NCI-H187 (cell line): ENCODE results near the gene ABHD2.
"Not testable (repeated sequence)": the region's sequence is repeated elsewhere in the genome, so short reads cannot be mapped to it uniquely, and the experiment has no call there.

Source experiments
- DNase-seq, 2 experiments: peaks; one replicate each; lab custom pipeline; 2025; lab: John Stamatoyannopoulos, UW

Gene ABHD2

DNA sequence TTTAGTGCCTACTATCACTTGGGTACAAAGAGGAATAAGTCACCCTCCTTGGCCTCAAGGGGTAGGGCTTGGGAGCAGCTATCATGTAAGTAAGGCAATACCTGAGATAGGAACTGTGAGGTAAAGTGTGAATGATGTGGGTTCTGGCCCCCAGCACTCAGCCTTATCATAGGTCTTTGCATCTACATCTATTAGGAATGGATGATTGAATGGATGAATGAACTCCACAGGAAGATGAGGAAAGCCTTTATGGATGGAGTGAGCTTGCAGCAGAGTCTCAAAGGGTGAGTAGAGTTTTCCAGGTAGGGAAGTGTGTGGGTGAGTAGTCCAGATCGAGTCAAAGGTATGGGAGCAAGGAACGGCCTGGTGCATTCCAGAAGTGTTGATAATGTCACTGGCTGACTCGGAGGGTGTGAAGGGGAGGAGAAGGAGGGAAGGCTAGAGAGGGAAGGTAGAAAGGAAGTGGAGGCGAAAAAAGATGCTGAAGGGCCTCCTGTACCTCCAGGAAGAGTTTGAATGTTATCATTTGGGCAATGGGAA lies 13.1 kb upstream of the ABHD2 start:
- no peak for DNase-seq

DNA sequence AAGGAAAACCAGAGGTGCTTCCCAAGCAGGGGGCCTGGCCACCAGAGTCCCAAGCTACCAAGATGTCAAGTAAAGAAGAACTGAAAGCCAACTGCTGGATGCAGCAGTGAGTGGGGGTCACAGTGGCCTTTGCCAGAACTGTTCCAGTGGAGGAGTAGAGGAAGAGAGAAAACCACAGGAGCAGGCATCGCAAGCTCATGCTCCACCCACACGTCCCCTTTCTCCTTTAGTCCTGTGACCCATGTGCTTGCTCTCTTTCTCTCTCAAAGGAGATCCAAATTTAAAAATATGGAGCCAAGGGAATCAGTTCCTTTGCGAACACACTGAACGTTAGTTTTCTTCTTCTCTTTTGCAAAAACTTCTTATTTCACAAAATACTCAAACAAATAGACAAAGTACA lies 12.4 kb upstream of the ABHD2 start:
- DNase-seq = no peak

DNA sequence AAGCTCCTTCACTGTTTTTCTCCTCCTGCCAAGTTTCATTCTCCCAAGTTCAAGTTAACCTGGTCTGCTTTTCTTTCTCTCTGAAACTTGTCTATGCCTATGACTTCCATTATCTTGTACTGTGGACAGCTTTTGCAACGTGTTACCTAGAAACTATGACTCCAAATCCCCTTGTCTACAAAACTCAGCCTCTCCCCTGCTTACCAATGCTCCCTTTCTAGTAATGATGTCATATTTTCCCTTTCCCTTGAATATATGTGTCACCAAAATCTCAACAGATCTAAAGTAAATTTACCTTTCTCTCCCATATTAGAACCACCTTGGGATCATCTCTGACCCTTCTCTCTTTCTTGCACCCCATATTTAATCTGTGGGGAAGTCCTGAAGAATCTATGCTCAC lies 10.5 kb upstream of the ABHD2 start:
- DNase-seq = no peak

DNA sequence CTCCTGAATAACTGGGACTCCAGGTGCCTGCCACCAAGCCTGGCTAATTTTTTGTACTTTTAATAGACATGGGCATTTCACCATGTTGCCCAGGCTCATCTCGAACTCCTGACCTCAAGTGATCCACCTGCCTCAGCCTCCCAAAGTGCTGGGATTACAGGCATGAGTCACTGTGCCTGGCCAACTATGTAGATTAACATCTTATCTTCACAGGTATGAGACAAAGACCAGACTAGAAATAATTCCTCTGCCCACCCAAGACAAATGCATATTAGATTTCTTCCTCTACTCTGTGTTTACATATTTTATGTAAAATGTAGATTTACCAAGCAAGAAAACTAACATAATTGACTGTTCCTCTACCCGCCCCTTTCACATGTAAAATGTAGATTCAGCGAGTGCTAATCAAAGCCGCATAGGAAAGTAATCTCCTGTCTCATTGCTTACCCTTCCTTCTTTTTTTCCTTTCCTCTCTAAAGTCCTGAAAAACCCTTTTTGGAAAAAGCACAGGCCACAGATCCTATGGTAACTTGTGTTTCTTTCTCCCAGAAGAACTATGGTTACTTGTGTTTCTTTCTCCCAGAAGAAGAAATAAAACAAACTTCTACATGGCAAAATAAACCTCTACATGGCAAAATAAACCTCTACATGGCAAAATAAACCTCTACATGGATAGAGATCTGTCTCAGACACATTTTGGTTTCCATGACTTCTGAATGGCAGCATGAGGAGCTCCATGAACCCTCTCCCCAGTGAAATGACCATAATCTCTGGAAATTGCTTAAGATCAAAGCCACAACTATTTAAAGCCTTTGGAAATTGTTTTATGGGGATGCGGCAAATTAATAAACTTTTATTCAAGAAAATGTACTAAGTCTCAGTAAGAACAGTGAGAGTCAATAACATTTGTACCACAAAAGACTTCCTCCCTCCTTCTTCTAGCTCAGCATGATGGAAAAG lies 9.1 kb upstream of the ABHD2 start:
- no peak for DNase-seq

DNA sequence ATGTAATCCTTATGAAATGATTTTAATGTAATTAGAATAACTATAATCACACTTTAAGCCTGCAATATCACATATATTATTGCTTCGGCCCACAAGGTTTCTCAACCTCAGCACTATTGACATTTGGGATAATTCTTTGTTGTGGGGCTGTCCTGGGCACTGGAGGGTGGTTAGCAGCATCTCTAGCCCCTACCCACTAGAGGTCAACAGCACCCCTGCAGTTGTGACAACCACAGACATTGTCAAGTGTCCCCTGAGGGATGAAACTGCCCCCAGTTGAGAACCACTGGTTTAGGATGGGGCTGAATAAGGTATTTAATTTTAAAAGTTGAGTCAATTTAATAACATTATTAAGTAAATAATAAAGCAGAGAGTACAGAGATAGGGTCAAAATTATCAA lies 6.4 kb upstream of the ABHD2 start:
- DNase-seq = no peak

DNA sequence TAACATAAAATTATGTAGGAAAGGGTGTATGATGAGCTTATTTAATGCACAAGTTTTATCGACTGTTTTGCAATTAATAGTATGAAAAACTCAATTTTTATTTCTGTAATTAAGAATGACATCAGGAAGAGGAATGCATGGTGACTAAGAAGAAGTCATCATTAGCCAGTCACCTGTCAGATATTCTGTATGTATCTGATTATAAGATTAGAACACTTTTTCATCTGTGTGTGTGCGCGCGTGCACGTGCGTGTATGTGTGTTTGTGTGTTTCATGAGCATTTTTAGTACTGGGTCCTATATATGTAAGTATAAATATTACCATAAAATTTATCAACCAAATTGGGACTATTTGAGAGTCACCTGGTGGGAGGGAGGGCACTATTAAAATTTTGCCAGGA lies 5.0 kb upstream of the ABHD2 start:
- no peak for DNase-seq

GRCh38 chr15:89085289-89085926 lies 2.8 kb upstream of the ABHD2 start:
- DNase-seq = no peak

GRCh38 chr15:89085933-89086332 lies 2.3 kb upstream of the ABHD2 start:
- not testable (repeated sequence) for DNase-seq

DNA sequence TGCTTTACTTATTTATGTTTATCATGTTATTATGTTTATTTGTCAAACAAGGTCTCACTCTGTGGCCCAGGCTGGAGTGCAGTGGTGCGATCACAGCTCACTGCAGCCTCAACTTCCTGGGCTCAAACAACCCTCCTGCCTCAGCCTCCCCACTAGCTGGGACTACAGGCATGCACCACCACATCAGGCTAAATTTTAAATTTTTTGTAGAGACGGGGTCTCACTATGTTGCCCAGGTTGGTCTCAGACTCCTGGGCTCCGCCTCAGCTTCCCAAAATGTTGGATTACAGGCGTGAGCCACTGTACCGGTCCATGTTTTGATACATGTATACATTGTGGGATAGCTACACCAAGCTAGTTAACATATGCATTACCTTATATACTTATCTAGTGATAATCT lies 1.9 kb upstream of the ABHD2 start:
- DNase-seq = not testable (repeated sequence)

- no peak for DNase-seq
Observed at GRCh38 chr15:89087161-89087829, 961 bp upstream of the ABHD2 start.

GRCh38 chr15:89088605-89089315 lies 504 bp downstream of the ABHD2 start:
- DNase-seq = no peak

DNA sequence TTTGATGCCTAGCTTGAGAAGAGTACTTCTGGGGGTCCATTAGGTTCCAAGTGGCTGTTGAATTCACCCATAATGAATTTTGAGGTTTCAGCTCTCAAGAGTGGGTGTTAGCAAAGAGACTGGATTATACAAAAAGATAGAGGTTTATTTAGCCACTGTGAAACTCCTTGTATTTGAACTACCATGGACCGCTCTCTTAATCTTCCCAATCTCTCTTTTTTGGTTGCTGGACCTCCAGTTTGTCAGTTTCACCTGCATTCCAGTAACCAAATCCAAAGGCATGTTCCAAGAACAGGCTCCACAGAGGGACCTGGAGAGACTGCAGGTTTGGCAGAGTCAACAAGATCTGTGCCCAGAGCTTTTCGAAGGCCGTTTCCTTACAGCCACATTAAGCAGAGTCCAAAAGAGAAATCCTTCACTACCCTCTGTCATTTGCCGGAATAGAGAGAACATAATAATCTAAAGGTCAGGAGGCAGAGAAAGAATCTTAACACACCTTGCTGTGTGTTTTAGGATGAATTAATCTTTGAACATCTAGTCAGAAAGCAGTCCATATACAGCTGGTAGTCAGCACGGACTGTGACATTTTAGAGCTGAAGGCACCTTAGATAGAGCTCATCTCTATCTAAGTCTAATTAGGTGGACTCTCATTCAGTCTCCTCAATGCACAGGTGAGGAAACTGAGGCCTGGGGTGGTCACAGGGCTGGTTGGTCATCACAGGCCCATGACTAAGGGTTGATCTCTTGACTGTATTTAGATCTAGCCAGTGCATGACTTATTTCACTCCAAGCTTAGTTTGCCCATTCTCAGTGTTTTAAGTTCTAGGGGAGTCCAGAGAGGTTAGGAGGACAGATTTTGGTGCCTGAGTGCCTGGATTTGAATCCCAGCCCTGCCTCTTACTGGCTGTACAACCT lies 1.3 kb downstream of the ABHD2 start:
- peak; percentile 62 to 81 for DNase-seq

GRCh38 chr15:89090791-89091626 lies 2.8 kb downstream of the ABHD2 start:
- DNase-seq = no peak

DNA sequence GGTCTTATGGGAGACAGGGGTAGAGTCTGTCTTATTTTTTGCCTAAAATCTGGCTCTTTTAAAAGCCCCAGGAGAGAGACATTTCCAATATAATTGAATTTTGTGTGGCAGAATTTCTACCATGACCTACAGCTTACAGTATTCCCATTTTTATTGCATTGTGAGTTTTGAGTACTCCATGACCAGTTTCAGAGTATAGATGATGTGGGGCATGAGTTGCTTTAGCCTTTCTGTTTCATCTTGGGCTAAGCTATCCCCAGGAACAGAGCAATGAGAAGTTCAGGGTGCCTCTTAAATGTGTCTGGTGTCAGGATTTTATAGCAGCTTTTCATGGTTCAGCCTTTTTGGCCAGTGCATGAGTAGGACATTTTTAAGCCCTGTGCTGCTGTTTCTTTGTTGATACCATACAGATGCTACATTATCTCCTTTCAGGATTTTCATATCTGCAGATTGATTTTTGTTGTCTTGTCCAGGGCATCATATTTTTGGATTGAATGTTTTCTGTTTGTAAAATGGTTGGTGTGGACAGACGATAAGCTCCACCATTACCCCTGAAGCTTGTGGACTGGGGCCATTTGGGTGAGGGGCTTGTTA lies 3.5 kb downstream of the ABHD2 start:
- DNase-seq = no peak

- DNase-seq = no peak
Observed at GRCh38 chr15:89093509-89093908, 5.3 kb downstream of the ABHD2 start.

GRCh38 chr15:89095073-89095472 lies 6.8 kb downstream of the ABHD2 start:
- no peak for DNase-seq

DNA sequence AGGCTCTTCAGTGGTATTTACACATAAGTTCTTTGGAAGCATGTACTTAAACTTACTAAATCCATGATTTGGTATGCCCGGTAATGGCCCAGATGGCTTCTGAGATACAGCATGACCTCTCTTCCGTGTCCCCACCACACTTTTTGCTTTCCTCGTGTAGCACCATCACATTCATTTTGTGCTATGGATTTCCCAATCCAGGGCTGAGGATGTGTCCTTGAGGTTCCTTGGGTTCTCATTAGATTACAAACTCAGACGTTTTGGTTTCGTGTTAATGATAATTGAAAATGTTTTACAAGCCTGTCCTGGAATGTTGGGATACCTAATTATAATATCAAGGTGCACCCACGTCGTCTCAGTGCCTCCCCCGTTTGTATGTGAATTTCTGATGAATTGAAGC lies 7.3 kb downstream of the ABHD2 start:
- no peak for DNase-seq

DNA sequence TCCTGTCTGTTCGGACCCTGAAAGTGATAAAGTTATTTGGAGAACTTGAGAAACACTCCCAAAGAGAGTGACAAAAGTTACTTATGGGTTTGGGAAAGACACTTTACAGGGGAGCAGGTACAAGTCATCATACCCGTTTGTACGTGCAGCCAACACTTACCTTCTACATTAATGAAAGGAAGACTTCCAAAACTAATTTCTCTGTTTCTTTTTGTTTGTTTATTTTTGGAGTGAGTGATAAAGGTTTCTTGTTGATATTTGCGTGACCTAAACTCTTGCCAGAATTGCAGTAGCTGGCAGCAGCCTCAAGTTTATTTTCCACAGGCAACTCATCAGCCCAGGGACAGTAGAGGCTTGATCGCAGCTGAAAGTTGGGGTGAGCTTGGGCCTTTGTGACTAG lies 8.4 kb downstream of the ABHD2 start:
- no peak for DNase-seq

DNA sequence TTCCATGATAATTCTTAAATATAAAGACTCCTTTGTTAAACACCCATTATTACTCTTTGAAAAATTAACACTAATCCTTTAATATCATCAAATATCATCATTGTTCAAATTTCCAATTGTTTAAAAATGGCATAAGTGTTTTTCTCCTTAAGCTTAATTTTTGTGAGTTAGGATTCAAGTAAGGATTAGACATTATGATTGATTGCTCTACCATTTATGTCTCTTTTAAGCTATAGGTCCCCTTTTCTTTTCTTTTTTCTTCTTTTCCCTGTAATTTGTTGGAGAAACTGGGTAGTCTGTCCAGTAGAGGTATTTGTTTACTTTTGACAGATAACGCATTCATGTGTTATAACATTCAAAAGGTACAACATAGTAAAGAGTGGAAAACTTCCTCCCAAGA lies 9.1 kb downstream of the ABHD2 start:
- DNase-seq = no peak

- DNase-seq = no peak
Observed at GRCh38 chr15:89098281-89098680, 10.0 kb downstream of the ABHD2 start.
